AG20443 (cell line): ENCODE results near the gene LMAN1L.

Source experiments
- DNase-seq: peaks from one replicate; pipeline ENCODE4 v3.0.0; 2012; ENCODE audit warnings: low spot score, mixed read lengths

Gene LMAN1L

DNA sequence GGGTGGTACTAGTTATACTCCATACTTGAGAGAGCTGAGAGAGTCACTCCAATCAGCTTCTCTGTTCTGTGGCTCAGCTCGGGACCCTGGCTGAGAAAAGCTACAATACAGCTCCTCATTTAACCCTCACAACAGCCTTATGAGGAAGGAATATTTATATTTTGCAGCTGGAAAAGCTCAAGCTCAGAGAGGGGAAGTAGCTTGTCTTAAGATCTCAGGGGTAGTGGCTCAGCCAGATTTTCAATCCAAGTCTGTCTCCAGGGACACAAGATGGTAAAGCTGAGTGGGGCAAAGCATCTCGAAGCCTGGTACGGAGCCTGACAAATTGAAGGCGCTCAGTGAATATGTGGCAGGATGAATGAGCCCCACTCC lies 45.7 kb downstream of the LMAN1L start:
- no peak for DNase-seq

DNA sequence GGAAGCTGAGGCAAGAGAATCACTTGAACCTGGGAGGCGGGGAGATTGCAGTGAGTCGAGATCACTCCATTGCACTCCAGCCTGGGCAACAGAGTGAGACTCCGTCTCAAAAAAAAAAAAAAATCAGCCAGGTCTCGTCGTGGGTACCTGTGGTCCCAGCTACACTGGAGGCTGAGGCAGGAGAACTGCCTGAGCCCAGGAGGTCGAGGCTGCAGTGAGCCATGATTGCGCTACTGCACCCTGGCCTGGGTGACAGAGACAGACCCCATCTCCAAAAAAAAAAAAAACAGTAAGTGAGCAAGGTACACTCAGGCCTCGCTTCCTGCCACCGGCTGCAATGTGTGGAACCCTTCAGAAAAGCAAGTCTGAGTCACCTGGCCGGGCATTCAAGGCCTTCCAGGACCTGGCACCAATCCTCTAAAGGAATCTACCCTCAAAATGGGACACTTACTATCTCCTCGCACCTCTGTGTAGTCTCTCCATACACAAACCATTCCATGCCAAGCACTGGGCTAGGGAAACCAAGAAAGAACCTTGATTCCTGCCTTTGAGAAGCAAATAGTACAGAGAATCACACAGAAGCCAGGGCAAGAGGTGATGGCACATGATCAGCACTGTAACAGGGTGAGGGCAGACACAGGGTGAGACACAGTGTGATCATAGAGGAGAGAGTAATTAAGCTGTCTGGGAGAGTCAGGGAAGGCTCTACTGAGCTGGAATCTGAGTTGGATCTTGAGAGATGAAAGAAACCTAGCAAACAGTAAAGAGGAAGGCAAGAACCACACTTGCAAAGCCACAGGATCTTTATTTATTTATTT lies 50.8 kb downstream of the LMAN1L start:
- no peak for DNase-seq

DNA sequence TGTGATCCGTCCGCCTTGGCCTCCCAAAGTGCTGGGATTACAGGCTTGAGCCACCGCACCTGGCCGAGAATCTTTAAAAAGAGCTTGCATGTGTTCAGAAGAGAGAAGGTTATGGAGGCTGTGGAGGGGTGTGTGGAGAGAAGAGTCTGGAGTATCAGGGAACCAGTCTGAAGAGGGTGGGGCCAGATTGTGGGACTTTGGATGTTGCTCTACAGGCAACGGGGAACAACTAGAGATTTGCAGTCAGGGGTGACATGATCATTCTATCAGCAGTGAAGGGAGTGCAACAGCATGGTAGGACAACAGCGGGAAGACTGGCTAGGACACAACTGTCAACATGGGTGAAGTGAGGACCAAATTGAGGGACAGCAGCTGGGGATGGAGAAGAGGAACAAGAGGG lies 51.7 kb downstream of the LMAN1L start:
- no peak for DNase-seq

DNA sequence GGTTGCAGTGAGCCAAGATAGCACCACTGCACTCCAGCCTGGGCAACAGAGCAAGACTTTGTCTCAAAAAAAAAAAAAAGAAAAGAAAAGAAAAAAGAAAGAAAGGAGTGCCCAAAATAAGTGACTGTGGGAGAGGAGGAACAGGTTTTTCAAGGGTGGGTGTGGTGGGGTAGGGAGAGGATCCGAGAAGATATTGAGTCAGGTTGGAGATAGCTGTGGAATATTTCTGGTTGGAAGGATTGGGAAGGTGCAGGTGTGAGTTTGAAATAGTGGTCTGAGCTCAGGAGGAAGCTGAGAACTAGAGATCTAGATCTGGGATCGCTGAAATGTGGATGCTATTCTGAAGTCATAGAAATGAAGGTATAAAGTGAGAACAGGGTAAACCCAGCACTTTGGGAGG lies 52.7 kb downstream of the LMAN1L start:
- no peak for DNase-seq

DNA sequence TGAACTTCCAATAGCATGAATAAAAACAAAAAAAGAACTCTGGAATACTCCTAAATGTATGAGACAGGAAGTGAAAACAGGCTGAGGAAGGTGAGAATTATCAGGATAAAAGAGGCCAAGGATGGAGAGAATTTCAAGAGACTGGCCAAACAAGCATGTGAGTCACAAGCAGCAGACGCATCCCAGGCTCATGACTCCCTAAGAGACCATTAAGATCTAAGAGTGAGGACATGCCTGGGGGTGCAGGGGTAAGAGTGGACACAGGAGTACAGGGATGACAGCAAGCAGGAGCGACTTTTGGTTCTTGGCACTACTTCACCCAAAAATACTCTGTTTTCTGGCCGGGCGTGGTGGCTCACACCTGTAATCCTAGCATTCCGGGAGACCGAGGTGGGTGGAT lies 53.5 kb downstream of the LMAN1L start:
- peak; percentile 77 for DNase-seq

DNA sequence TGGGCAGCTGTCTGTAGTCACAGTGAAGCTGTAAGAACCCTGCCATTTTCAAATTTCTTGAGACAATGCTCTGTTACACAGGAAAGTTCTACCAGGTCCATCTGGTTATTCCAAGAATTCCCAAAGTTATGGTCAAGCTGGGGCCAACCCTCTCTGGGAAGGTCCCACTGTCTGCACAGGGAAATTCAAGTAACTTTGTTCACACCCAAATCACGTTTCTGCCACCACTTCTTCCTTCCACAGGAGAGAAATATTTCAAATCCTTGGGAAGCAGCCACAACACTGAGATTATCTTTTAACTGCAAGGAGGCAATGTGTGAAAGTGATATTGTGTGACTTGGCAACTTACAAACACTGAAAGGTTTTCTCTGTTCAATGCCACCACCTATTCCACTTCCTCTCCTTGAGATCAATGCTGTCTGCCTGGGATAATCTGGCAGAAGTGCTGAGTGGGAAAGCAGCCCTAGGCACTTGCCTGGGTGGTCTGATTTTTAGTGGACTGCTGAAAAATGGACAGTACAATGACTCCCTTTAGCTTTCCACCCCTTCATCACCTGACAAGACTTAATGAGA lies 54.9 kb downstream of the LMAN1L start:
- no peak for DNase-seq

DNA sequence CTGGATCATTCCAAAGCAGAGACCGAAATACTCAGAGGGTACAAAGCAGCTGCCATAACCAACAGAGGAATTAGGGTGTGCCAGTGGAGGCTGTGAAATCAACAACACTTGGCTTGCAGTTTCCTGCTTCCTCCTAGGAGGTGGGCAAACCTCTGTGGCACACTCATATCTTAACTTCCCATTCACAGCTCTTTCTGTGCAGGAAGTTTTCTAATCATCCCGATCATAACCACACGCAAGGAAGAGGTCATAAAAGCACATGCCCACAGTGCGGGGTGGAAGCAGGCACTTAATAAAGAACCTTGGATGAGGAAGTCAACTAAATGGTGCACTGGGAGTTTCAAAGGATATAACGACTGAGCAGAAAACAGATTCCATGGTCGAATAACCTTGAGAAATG lies 55.4 kb downstream of the LMAN1L start:
- DNase-seq, result no peak

DNA sequence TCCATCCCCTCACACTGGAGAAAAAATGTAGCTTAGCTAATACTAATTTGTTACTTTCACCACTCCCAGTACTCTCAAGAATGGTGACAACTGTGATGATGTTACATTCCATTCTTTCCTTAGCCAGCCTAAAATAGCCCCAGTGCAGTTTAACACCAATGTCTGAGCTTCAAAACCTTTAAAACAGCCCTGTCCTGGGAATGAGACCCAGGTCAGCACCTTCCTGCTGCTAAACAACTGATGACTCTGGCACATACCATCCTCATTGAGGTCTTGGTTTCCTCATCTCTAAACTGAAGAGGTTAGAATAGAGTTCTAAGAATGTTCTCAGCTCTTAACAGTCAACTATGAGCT lies 56.7 kb downstream of the LMAN1L start:
- DNase-seq, result no peak

DNA sequence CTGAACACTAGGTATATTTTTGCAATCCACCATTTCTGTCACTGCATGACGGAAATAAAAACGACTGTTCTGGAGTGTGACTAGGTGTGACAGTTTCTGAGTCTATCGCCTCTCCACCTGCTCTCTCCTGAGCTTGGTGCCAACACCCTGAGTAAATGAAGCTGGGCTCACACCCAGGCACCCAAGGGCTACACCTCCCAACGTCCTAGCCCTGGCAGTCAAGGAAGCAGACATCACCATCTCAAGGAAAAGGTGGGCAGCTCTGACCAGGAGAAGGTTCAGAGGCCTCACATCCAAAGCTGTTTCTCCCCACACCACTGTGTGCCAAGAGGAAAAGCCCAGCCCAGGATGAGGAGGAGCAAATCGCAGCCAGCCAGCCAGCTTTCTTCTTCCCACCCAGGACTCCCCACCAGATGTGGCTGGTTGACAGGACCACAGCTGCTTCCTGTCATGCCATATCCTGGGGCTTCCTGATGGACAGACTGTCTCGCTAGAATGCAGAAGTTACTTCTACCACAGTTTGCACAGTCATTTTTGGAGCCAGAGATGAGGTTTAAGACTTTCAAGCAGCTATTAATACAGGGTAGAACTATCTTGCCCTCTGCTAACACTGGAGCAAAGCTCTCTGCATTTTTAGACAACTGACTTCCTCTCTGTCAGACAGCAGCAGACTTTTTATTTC lies 57.2 kb downstream of the LMAN1L start:
- peak; percentile 44 for DNase-seq

DNA sequence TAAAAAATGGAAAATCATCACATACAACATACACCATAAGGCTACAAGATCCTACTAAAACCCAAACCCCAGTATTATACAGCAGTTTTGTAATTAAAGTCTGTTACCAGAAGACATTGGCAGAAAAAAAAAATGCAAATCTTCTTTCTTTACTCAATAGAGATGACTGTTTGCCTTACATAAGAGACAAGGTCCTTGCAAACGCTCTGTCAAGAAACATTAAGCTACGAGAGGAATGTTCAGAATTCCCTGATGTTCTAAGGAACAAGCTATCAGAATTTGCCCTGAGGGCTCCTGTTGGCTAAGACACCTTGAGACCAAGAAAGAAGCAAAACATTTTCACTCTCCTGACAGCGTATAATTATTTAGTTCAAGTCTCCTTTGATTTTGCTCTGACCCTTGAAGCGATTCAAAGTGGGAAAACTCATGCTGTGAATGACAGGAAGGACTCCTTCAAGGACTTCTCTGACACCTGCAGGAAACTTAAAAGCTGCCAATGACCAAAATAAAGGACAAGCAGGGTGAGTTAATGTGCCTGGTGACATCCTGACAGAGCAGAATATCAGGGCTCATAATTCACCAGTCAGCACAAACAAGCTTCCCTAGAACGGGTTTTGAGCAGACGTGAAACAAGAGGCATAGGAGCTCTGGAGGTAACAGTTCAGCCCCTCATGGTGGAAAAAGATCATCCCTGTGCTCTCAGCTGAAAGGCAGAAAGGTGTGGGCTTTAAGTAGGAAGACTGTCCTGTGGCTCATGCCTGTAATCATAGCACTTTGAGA lies 58.0 kb downstream of the LMAN1L start:
- DNase-seq, result no peak

DNA sequence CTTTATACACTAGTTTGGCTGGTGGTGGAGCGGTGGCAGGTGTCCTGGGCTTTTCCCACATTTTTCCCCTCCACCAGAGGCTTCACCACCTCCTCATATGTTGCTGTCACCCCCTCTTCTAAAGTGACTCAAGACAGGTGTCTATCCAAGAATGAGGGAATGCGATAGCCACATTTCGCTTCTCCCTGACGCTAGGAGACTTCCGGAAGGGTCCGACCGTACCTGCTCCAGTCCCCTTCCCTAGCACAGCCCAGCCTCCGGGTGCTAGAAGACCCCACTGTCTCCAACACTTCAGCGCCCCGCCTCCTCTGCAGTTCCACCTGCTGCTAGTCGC lies 60.0 kb downstream of the LMAN1L start:
- DNase-seq, result no peak

DNA sequence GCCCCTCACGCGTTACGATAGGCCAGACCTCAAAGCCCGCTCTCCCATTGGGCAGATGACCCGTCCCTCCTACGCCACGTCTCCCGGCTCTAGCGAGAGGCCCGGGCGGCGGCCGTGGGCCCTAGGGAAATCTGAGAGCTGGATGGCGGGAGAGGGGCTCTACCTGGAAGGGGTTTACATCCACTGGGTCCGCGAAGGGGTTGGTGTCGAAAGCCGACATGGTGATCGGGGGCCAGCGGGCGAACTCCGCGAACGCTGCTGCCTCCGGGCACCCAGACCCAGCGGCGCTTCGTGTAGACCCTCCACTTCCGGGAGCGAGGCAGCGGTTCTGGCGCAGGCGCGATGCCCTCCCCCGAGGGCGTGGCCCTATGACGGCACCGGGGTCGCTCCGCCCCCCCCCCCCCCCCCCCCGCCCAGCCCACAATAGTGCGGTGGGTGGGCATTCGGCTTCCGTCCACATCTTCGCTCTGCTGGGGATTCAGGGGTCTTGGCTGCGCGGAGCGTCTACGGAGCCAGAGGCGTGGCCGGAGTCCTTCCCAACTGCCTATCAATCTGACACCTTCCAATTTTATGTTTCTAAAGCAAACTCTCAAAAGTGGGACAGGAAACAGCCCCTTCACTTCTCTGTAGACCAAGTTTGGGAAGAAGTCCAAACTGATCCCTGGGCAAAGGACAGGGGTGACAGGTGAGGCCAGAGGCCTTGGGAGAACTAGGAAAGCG lies 60.6 kb downstream of the LMAN1L start, which contains the start of gene SCAMP2:
SCAMP2 (minus strand) TSS at position 330 of the 720 bp plus-strand sequence; CDS start at position 220, 110 bp downstream.
- DNase-seq, result peak; percentile 99

DNA sequence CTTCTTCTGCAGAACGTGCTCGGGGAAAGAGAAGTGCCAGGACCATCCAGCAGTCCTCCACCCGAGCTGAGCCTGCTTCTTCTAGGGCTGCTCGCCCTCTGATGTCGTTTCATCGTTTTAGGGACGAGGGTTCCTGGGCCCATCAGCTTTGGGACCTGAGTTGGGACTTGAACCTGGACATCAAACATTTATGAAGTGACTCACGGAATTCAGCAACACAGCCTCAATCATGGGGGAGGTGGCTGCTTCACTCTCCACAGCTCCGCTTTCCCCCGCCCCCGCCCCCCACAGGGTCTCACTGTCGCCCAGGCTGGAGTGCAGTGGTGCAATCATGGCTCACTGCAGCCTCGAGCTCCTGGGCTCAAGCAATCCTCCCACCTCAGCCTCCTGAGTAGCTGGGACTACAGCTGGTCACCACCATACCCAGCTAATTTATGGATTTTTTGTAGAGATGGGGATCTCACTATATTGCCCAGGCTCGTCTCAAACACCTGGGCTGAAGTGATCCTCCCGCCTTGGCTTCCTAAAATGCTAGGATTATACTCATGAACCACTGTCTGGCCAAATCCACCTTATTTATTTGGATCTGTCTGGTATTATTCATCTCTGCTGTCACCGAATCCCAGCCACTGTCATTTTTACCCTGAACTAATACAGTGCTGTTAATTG lies 61.3 kb downstream of the LMAN1L start:
- DNase-seq, result peak; percentile 41
